Measurements from ENCODE around the gene NFS1. TPM values are rescaled to one million over a fixed set of nuclear protein-coding genes. Genes with fewer than 3 reads are reported as not detected.

NFS1 gene
- total RNA-seq, 1 experiment from 2014 or later, result 94.3 TPM

DNA sequence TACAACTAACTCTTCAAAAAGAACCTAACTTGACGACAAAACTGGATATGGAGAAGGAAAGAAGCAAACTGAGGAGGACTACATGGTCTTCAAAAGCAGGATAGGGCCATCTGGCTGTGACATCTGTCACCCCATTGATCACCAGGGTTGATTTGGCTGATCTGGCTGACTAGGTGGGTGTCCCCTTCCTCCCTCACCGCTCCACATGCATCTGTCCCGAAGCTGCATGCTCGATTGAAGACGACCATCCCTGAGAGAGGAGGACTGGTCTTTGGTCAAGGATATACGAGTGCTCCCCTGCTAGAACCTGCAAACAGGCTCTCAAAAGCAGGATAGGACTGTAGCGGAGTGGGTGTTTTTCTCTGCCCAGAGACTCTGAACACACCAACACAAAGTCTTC, 56.1 kb downstream of the NFS1 start:
- H3K36me3 ChIP-seq, result peaks cover 41% of the 10 kb centered on the region
- no peaks in the 10 kb centered on the region for H3K27me3 ChIP-seq
- DNase-seq, result no peak
- H3K4me3 ChIP-seq, result no peak overlapping the region
- H3K9me3 ChIP-seq, result no peaks in the 10 kb centered on the region

DNA sequence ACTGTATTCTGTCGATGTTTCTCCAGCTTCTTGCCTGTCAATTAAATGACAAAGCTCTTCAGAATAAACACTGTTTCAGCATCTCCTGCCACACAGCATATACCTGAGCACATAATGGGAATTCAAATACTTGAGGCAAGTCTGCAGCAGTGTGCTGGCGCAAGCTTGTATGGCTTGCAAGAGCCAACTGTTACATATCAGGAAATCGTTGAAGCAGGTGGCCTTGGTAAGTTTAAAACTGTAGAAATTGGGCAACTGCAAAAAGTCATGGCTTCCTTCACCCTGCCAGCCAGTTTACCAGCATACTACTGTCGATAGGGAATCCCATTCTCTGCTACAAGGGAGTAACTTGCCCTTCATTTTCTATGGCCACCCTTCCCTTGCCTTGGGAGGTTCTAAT, 57.4 kb downstream of the NFS1 start:
- H3K4me3 ChIP-seq, result no peak overlapping the region
- peaks cover 35% of the 10 kb centered on the region for H3K36me3 ChIP-seq
- DNase-seq, result no peak
- no peaks in the 10 kb centered on the region for H3K9me3 ChIP-seq
- H3K27me3 ChIP-seq, result no peaks in the 10 kb centered on the region

DNA sequence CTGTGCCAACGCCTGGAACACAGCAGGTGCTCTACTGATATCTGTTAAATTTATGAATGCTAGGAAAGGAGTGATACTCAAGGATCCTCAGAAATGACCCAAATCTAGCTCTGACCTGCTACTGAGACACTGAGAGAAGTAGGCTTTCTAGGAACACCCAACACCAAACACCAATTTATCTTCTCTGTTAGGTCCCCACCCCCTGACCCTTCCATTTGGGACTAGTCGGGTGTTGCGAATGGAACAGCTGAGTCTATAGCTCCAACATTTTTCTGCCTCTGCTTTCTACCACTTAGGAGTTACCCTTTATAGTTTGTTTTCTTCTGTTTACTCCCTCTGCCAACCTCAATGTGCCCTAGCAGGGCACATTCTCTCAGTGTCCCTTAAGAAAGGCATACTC, 58.4 kb downstream of the NFS1 start:
- no peaks in the 10 kb centered on the region for H3K27me3 ChIP-seq
- no peaks in the 10 kb centered on the region for H3K9me3 ChIP-seq
- H3K4me3 ChIP-seq, result no peak overlapping the region
- DNase-seq, result no peak
- peaks cover 34% of the 10 kb centered on the region for H3K36me3 ChIP-seq

DNA sequence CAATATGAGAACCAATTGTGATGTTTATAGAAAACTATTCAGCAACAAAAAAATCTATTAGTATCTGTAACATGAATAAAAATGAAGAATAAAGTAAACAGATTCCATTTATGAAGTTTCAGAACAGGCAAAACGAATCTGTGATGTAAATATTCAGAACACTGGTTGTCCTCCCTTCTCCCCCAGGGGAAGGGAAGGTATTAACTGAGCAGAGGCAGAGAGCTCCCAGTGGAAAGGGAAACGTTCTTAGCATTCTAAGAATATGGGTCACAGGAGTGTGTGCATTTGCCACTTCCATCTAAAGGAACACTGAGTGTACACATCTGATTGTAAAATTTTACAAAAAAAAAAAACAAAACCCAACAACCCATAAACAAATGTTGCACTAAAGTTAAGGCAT, 60.4 kb downstream of the NFS1 start:
- no peak for DNase-seq
- Histone ChIP-seq H3K4me3 (no peak overlapping the region), H3K36me3 (peaks cover 18% of the 10 kb centered on the region), H3K27me3 (no peaks in the 10 kb centered on the region), H3K9me3 (no peaks in the 10 kb centered on the region)

DNA sequence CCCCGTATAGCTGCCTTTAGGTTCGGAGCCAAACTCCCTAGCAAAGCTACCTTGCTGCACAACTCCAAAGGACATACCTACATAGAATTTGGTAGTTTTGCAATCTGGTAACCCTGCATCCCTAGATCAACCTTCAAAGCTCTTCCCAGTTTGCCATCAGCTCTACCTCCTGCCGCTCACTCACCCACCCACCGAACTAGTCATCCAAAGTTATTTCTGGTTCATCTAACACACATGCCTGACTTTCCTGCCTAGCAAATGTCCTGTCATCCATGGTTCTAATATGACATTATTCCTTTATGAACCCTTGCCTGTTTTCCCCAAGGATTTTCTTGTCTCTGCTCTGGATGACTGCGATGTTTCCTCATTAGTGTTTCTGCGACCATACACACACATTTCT, 61.9 kb downstream of the NFS1 start:
- peaks cover 28% of the 10 kb centered on the region for H3K36me3 ChIP-seq
- DNase-seq, result no peak
- no peak overlapping the region for H3K4me3 ChIP-seq
- no peaks in the 10 kb centered on the region for H3K9me3 ChIP-seq
- no peaks in the 10 kb centered on the region for H3K27me3 ChIP-seq

DNA sequence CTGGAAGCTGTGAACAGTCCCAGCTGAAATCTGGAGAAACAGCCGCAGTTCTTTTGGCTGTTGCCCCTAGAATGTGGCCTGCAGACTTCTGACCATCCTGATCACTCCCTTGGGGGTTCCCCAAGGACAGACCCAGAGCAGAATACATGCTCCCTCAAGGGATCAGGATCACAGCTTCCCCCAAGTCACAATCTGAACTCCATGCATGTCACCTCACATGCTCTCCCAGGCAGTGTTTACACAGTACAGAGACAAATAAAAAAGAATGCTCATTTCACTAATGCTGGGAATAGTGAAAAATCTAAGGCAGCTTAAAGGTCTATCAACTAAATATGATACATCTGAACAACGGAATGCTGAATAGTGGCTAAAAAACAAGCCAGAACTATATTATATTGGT, 63.1 kb downstream of the NFS1 start:
- no peaks in the 10 kb centered on the region for H3K27me3 ChIP-seq
- DNase-seq, result no peak

DNA sequence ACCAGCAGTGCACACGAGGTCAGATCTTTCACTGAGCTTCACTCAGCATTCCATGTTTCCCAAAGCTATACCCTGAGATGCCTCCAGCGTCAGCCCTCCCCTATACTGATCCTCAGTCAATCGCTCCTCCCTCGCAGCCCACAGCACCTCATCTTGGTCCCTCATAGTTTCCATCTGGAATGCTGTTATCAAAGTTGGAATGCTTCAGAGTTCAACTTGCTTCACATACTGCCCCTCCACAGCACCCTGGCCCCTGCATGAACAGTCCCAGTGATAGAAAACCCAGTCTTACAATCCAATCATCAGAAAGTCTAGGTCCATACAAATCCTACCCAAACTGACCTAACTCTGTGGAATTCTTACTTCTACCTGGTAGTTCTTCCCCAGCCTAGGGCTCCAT, 63.5 kb downstream of the NFS1 start:
- Histone ChIP-seq H3K9me3 (no peaks in the 10 kb centered on the region), H3K4me3 (no peak overlapping the region), H3K27me3 (no peaks in the 10 kb centered on the region), H3K36me3 (peaks cover 34% of the 10 kb centered on the region)
- DNase-seq, result no peak

More for the DNA sequence above, 63.1 kb downstream of the NFS1 start:
- no peaks in the 10 kb centered on the region for H3K9me3 ChIP-seq
- peaks cover 30% of the 10 kb centered on the region for H3K36me3 ChIP-seq
- no peak overlapping the region for H3K4me3 ChIP-seq

DNA sequence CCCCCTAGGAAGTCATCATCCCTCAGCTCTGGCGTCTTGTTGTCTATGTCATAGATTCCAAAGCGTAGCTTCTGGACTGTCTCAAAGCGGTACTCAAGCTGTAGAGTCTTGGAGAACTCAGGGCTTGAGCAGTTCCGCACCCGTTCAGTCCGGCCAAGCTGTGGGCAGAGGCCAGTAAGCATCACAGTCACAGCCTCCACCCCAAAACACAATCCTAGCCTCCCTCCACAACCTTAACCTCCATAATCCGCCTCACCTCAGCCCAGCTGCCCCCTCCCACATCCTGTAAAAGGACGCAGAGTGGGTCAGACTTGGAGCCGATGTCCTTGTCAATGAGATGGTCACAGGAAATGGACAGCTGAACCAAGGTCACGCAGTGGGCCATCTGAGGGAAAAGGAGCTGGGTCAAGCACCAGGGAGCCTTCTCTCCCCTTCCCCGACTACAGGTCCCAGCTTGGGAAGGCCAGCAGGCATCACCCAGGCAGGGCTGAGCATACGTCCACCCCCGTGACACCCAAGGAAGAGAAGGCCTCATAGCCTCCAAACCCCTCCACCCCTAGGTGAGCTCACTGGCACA, 66.5 kb downstream of the NFS1 start:
- H3K27me3 ChIP-seq, result no peaks in the 10 kb centered on the region
- H3K9me3 ChIP-seq, result no peaks in the 10 kb centered on the region
- DNase-seq, result no peak
- no peak overlapping the region for H3K4me3 ChIP-seq
- H3K36me3 ChIP-seq, result peaks cover 58% of the 10 kb centered on the region

DNA sequence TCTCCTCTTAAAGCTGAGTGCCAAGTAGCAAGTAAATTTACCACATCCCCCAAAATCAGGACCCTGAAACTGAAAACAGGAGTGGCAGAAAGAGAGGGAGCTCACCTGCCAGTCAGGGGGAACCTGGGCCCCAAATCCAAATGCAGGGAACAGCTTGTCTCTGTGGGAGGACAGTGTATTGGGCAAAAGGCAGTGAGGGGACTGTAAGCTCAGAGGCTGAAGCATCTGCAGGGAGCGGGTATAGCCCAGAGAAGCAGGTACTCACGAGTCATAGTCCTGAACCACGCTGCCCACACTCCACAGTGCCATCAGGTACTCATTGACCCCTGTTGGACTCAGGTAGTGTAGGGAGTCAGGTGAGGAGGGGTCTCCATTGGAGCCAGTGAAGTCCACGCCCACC, 68.5 kb downstream of the NFS1 start:
- no peak overlapping the region for H3K4me3 ChIP-seq
- H3K36me3 ChIP-seq, result peaks cover 72% of the 10 kb centered on the region
- DNase-seq, result no peak
- H3K9me3 ChIP-seq, result no peaks in the 10 kb centered on the region
- H3K27me3 ChIP-seq, result no peaks in the 10 kb centered on the region

DNA sequence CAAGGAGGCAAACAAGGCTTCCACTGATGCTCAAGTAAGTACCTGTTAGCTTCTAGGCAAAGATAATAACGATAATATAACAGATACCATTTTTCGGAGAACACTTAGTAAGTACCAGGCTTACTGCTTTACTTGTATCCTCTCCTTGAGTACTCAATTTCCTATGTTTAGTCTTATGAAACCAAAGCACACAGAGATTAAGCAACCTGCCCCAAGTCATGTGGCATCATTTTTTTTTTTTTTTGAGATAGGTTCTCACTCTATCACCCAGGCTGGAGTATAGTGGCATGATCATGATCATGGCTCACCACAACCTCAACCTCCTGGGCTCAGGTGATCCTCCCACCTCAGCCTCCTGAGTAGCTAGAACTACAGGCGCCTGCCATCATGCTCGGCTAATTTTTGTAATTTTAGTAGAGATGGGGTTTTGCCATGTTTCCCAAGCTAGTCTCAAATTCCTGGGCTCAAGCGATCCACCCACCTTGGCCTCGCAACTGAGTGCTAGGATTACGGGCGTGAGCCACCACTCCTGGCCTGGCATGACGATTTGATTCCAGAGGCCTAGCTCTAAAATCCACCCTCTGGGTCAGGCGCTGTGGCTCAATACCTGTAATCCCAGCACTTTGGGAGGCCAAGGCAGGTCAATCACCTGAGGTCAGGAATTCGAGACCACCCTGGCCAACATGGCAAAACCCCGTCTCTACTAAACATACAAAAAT, 69.6 kb downstream of the NFS1 start:
- H3K4me3 ChIP-seq, result no peak overlapping the region
- peaks cover 82% of the 10 kb centered on the region for H3K36me3 ChIP-seq
- DNase-seq, result no peak
- H3K9me3 ChIP-seq, result no peaks in the 10 kb centered on the region
- no peaks in the 10 kb centered on the region for H3K27me3 ChIP-seq

DNA sequence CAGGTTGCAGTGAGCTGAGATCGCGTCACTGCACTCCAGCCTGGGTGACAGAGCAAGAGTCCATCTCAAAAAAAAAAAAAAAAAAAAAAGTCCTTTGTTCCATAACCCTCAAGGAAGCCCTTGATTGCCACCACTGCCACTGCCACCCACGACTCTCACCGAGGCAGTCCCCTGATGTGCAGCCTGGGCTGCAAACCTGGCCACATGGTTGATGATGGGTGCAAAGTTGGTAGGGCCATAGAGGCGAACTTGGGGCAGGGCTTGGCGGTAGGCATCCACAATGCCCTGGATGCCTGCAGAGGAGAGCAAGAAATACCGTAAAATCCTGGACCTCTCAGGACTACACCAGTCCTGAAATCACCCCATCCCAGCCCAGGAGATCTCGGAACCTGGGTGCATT, 72.0 kb downstream of the NFS1 start:
- H3K27me3 ChIP-seq, result no peaks in the 10 kb centered on the region
- H3K36me3 ChIP-seq, result peaks cover 80% of the 10 kb centered on the region
- no peak overlapping the region for H3K4me3 ChIP-seq
- no peaks in the 10 kb centered on the region for H3K9me3 ChIP-seq
- no peak for DNase-seq

DNA sequence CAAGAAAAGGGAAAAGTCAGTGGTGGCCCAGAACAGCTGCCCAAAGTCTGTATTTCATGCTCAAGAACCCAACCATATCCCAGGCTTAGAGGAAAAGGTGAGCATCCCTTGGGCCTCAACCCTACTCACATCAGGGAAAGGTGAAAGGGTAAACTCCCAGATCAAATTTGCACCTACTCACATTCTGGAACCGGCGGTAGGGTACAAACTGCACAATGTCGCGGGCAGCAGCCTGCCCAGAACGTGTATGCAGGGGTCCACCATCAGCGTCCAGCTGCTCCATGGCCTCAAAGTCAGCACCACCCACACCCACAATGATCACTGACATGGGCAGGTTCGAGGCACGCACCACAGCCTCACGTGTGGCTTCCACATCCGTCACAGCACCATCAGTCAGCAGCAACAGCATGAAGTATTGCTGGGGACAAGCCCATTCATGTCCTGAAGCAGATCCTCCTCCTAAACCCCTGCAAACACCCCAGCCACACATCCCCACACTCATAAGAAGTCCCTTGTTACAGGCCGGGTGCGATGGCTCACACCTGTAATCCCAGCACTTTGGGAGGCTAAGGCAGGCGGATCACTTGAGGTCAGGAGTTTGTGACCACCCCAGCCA, 72.7 kb downstream of the NFS1 start:
- no peaks in the 10 kb centered on the region for H3K27me3 ChIP-seq
- H3K36me3 ChIP-seq, result peaks cover 80% of the 10 kb centered on the region
- DNase-seq, result no peak
- no peaks in the 10 kb centered on the region for H3K9me3 ChIP-seq
- no peak overlapping the region for H3K4me3 ChIP-seq

DNA sequence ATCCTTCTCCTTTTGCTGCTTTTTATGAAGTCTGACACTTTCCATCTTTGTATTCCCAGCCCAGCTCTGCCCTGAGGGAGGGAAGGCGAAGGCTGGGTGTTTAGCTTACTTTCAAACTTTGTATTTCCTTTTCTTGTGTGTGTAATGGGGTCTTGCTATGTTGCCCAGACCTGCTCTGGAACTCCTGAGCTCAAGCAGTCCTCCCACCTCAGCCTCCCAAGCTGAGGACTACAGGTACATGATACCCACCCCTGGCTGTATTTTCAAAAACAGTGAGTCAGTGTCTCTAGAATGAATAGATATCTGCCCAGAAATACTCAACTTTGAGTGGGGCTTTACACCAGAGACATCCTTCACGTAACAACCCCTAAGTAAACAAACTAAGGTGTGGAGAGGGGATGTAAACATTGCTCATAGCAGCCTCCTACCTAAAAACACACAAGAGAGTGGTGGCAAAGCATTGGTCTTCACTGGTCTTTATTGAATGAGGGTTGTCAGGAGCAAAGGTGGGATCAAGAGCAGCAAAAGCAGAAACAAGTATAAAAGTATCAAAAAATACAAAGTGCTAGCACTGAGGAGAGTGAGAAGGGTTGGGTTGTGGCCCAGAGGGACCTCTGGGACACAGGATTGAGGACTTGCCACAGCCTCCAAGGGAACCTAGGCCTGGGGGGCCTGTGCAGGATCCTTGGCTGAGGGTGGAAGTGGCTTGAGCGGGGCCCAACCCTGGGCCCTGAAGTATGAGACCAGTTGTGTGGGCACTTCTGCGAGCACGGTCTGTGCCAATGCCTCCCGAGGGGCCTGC, 73.4 kb downstream of the NFS1 start:
- H3K4me3 ChIP-seq, result no peak overlapping the region
- no peak for DNase-seq
- H3K9me3 ChIP-seq, result no peaks in the 10 kb centered on the region
- no peaks in the 10 kb centered on the region for H3K27me3 ChIP-seq
- peaks cover 76% of the 10 kb centered on the region for H3K36me3 ChIP-seq

DNA sequence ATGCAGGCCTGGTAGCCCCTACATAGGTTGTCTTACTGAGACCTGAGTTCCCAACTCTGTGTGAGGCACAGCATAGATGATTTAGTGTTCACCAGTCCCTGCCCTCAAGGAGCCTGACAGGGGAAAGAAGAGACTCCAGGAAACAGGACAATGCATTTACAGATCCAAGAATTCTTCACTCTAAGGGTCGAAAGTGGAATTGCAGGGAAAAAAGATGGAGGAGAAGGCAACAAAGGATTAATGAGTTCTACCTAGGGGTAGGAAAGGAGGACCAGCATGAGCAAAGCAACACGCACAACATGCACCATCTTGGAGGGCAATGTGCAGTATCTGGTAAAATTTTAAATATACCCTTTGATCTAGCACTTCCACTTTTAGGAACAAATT, 77.6 kb downstream of the NFS1 start:
- Histone ChIP-seq H3K36me3 (peaks cover 42% of the 10 kb centered on the region), H3K27me3 (no peaks in the 10 kb centered on the region)
- no peak for DNase-seq

DNA sequence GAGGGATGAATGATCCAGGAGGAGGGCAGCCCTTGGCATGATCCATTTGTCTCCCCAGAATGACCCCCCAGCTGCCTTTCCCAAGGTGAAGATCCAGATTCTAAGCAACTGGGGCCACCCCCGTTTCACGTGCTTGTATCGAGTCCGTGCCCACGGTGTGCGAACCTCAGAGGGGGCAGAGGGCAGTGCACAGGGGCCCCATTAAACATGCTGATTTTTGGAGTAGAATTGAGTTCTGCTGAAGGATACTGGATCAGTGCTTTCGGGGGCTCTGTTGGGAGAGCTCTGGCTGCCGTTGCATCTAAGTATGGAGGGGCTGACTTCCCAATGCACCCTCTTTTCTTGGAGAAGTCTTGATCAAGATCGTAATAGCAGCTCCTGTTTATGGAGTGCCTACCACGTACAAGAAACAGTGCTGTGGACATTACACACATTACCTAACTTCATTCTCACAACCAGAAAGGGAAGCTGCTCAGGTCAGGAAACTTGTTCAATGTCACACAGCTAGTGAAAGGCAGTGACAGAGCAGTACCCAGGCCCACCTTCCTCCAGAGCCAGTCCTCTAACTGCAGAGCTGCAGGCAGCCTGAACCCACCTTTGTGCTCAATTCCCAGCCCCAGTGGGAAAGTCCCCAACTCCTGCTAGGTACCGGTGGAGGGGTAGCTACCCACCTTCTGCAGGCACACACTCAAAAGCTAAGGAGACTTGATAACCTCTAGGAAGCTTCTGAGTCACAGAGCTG, 78.2 kb downstream of the NFS1 start:
- Histone ChIP-seq H3K4me3 (no peak overlapping the region), H3K9me3 (no peaks in the 10 kb centered on the region), H3K27me3 (no peaks in the 10 kb centered on the region), H3K36me3 (peaks cover 36% of the 10 kb centered on the region)
- DNase-seq, result no peak

More for the DNA sequence above, 77.6 kb downstream of the NFS1 start:
- Histone ChIP-seq H3K9me3 (no peaks in the 10 kb centered on the region), H3K4me3 (no peak overlapping the region)

DNA sequence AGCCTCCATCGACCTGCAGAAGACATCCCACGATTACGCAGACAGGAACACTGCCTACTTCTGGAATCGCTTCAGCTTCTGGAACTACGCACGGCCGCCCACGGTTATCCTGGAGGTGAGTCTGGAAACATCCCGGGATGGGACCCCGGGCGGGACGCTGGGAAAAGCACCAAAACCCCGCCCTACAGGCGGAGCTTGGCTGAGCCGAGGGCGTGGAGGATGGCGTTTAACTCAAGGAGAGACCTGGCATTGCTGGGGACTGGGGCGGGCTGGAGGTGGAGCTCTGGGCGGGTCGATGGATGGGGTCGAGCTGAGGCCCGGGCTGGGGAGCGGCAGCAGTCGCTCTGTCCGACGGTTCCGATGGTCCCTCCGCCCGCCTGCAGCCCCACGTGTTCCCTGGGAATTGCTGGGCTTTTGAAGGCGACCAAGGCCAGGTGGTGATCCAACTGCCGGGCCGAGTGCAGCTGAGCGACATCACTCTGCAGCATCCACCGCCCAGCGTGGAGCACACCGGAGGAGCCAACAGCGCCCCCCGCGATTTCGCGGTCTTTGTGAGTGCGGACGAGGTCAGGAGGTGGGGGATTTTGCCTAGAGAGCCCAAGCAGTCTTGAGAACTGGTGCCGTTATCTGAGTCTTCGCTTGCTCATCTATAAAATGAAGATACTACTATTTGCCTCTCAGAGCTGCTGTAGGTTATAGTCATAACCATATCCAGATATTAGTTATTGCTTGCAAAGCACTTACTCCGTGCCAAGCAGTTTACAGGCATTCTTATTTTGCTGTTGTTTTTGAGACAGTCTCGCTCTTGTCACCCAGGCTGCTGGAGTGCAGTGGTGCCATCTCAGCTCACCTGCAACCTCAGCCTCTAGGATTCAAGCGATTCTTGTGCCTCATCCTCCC, 79.7 kb downstream of the NFS1 start:
- no peak overlapping the region for H3K4me3 ChIP-seq
- H3K27me3 ChIP-seq, result no peaks in the 10 kb centered on the region
- DNase-seq, result peak; percentile 68
- peaks cover 22% of the 10 kb centered on the region for H3K36me3 ChIP-seq
- no peaks in the 10 kb centered on the region for H3K9me3 ChIP-seq
